HEK293 (cell line): Measurements from ENCODE around the gene CCDC24.

Experiments used
- GLI4 ChIP-seq: fragments of 450-650 bp; formaldehyde crosslinking; IDR thresholded peaks from 2 replicates; pipeline ENCODE4 v1.5.1; 2016; ENCODE audit warnings: missing biosample characterization, missing genetic modification characterization
- SCRT2 ChIP-seq: fragments of 450-650 bp; formaldehyde crosslinking; IDR thresholded peaks from 2 replicates; pipeline ENCODE4 v1.5.1; 2016; ENCODE audit warnings: missing biosample characterization, missing genetic modification characterization
- TRIM28 ChIP-seq: IDR thresholded peaks from 2 replicates; pipeline ENCODE4 v1.6.1; 2011; ENCODE audit warnings: low read length, control low read depth, borderline replicate concordance
- ZNF174 ChIP-seq: fragments of 450-650 bp; formaldehyde crosslinking; IDR thresholded peaks from 2 replicates; pipeline ENCODE4 v1.5.0; 2017; ENCODE audit warnings: missing biosample characterization, mild to moderate bottlenecking, missing genetic modification characterization
- ZNF76 ChIP-seq: fragments of 450-650 bp; formaldehyde crosslinking; IDR thresholded peaks from 2 replicates; pipeline ENCODE4; 2016; ENCODE audit warnings: low read depth, missing biosample characterization, missing genetic modification characterization, borderline replicate concordance
- TF ChIP-seq, protein P1 (sequence below): fragments of 450-650 bp; formaldehyde crosslinking; IDR thresholded peaks from 2 replicates; pipeline ENCODE4 v1.5.1; 2016; ENCODE audit warnings: missing biosample characterization, missing genetic modification characterization, borderline replicate concordance
- TF ChIP-seq, protein P2 (sequence below): fragments of 450-650 bp; formaldehyde crosslinking; IDR thresholded peaks from 2 replicates; pipeline ENCODE4 v1.5.1; 2016; ENCODE audit warnings: missing biosample characterization, missing genetic modification characterization
- TF ChIP-seq, protein P3 (sequence below): fragments of 450-650 bp; formaldehyde crosslinking; conservative IDR thresholded peaks from 2 replicates; pipeline ENCODE4 v1.5.1; 2016; ENCODE audit warnings: low read depth, missing biosample characterization, missing genetic modification characterization

DNA sequence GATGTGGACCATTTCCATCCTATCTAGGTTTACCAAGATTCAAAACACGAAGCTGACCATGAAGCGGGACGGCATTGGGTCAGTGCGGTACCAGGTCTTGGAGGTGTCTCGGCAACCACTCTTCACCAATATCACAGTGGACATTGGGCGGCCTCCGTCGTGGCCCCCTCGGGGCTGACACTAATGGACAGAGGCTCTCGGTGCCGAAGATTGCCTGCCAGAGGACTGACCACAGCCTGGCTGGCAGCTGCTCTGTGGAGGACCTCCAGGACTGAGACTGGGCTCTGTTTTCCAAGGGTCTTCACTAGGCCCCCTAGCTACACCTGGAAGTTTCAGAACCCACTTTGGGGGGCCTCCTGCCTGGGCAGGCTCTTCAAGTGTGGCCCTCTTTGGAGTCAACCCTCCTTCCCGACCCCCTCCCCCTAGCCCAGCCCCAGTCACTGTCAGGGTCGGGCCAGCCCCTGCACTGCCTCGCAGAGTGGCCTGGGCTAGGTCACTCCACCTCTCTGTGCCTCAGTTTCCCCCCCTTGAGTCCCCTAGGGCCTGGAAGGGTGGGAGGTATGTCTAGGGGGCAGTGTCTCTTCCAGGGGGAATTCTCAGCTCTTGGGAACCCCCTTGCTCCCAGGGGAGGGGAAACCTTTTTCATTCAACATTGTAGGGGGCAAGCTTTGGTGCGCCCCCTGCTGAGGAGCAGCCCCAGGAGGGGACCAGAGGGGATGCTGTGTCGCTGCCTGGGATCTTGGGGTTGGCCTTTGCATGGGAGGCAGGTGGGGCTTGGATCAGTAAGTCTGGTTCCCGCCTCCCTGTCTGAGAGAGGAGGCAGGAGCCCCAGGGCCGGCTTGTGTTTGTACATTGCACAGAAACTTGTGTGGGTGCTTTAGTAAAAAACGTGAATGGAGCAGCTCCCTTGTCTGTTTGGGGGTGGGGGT, 864 bp upstream of the CCDC24 start:
- TF ChIP-seq SCRT2 (tag by site-specific recombination) (no peak), GLI4 (tag by site-specific recombination) (no peak), ZNF76 (tag by site-specific recombination) (no peak), TRIM28 (no peak), ZNF174 (no peak)
- TF ChIP-seq, protein P1, sequence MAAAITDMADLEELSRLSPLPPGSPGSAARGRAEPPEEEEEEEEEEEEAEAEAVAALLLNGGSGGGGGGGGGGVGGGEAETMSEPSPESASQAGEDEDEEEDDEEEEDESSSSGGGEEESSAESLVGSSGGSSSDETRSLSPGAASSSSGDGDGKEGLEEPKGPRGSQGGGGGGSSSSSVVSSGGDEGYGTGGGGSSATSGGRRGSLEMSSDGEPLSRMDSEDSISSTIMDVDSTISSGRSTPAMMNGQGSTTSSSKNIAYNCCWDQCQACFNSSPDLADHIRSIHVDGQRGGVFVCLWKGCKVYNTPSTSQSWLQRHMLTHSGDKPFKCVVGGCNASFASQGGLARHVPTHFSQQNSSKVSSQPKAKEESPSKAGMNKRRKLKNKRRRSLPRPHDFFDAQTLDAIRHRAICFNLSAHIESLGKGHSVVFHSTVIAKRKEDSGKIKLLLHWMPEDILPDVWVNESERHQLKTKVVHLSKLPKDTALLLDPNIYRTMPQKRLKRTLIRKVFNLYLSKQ (tag by site-specific recombination): no peak
- TF ChIP-seq, protein P2, sequence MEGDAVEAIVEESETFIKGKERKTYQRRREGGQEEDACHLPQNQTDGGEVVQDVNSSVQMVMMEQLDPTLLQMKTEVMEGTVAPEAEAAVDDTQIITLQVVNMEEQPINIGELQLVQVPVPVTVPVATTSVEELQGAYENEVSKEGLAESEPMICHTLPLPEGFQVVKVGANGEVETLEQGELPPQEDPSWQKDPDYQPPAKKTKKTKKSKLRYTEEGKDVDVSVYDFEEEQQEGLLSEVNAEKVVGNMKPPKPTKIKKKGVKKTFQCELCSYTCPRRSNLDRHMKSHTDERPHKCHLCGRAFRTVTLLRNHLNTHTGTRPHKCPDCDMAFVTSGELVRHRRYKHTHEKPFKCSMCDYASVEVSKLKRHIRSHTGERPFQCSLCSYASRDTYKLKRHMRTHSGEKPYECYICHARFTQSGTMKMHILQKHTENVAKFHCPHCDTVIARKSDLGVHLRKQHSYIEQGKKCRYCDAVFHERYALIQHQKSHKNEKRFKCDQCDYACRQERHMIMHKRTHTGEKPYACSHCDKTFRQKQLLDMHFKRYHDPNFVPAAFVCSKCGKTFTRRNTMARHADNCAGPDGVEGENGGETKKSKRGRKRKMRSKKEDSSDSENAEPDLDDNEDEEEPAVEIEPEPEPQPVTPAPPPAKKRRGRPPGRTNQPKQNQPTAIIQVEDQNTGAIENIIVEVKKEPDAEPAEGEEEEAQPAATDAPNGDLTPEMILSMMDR (tag by site-specific recombination): no peak
- TF ChIP-seq, protein P3, sequence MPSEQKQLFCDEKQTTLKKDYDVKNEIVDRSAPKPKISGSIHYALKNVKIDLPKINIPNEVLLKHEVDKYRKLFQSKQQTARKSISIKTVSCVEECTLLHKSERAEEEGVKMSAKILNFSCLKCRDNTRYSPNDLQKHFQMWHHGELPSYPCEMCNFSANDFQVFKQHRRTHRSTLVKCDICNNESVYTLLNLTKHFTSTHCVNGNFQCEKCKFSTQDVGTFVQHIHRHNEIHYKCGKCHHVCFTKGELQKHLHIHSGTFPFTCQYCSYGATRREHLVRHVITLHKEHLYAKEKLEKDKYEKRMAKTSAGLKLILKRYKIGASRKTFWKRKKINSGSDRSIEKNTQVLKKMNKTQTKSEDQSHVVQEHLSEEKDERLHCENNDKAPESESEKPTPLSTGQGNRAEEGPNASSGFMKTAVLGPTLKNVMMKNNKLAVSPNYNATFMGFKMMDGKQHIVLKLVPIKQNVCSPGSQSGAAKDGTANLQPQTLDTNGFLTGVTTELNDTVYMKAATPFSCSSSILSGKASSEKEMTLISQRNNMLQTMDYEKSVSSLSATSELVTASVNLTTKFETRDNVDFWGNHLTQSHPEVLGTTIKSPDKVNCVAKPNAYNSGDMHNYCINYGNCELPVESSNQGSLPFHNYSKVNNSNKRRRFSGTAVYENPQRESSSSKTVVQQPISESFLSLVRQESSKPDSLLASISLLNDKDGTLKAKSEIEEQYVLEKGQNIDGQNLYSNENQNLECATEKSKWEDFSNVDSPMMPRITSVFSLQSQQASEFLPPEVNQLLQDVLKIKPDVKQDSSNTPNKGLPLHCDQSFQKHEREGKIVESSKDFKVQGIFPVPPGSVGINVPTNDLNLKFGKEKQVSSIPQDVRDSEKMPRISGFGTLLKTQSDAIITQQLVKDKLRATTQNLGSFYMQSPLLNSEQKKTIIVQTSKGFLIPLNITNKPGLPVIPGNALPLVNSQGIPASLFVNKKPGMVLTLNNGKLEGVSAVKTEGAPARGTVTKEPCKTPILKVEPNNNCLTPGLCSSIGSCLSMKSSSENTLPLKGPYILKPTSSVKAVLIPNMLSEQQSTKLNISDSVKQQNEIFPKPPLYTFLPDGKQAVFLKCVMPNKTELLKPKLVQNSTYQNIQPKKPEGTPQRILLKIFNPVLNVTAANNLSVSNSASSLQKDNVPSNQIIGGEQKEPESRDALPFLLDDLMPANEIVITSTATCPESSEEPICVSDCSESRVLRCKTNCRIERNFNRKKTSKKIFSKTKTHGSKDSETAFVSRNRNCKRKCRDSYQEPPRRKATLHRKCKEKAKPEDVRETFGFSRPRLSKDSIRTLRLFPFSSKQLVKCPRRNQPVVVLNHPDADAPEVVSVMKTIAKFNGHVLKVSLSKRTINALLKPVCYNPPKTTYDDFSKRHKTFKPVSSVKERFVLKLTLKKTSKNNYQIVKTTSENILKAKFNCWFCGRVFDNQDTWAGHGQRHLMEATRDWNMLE: no peak
